ENCODE data around the gene NTN4. TPM values are rescaled to one million over a fixed set of nuclear protein-coding genes. Genes with fewer than 3 reads are reported as not detected.
A peak's percentile ranks its signal among the peaks of the same experiment; 100 is the strongest.

Gene NTN4
- total RNA-seq, 2 donors from 2014 or later, result 17.4 to 25.3 TPM

DNA sequence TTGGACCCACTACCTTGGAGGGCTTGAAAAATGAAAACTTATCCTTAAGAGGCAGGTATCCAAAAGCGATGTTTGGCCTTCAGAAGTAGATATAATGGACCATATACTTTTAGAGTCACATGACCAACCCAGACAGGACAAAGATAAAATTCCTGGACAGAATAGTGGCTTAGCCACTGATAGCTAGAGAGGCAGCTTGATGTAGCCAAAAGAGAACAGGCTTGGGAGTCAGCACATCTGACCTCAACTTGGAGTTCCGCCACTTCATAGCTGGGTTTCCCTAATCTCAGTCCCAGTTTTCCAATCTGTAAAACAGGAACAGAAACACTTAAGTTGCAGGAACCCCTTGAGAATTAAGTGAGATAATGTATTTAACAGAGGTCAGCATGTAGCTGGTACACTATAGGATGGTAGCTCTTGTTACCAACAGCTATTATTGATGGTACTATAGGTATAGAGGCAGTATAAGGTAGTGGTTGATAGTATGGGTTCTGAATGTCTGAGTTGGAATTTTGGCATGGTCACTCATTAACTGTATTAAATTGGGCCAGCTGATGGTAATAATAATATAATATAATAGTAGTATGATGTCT lies 176.1 kb downstream of the NTN4 start:
- DNase-seq (no peak), ATAC-seq (no peak)
- intact Hi-C loops (cut with DNase I, micrococcal nuclease), result no loop called here

DNA sequence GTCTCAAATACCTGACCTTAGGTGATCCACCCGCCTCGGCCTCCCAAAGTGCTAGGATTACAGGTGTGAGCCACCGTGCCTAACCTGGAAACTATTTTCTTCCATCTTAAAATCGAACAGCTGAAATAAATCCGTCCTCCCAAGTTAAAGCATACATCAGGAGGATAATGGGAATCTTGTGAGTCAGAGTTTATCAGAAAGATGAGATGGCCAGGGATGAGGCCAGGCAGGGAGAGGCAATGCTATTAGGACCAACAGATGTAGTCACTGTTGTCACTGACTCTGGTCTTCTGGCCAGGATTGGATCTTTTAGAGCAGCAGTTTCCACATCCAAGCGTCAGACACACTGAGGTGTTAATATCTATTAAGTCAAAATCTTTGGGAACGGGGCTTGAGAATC lies 177.5 kb downstream of the NTN4 start:
- no peak for ATAC-seq
- no peak for DNase-seq
- intact Hi-C loops (cut with DNase I, micrococcal nuclease), result no loop called here

DNA sequence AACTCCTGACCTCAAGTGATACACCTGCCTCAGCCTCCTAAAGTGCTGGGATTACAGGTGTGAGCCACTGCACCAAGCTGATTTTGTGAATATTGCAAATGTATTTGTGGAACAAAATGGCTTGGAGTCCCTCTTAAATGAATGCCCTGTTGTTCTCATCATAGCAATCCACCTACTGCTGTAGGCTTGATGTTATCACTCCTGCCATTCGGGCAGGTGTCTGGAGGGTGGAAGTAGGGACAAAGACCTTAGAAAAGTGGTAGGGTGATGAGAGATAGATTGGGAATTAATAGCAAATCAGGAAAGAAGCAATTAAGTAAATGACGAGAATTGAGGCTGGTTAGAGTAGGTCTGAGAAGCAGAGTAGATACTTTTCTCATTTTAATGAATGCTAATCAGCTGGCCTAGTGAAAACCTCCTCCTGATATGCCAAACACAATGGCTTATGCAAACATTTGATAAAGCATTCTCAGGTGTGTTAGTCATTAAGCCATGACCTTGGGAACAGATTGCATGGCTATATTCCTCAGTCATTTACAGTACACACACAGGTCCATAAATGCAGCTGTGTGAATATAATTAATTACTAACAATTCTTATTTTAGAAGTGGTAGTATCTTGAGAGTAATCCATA lies 178.8 kb downstream of the NTN4 start:
- intact Hi-C loops (cut with DNase I, micrococcal nuclease), result no loop called here
- ATAC-seq, result peak; percentile 75
- no peak for DNase-seq

DNA sequence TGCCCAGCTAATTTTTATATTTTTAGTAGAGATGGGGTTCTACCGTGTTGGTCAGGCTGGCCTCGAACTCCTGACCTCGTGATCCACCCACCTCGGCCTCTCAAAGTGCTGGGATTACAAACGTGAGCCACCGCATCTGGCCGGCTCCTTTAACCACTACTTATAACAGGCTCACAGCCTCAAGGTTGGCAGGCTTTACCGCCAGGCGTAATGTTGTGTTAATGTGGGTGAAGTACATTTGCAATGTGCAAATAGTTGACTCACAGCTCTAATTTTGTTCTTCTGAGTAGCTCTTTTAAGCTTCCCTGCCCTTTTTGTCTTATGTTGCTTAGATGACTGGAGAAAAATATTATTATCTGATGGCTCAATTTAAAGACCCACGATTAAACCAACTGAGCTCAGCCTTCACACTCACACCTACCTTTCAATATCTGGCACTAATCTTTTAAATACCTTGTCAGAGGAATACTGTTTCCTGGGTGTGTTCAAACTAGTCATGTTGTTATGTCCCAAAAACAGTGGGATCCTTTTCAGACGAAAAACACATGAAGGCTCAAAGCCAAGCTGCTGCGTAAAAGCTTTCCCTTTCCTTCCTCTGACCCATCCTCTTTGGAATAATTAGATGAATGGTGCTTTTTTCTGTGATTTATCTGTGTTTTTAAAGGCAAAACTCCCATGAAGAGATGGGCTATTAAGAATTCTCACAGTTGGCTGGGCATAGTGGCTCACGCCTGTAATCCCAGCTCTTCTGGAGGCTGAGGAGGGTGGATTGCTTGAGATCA lies 182.1 kb downstream of the NTN4 start:
- ATAC-seq (peak; percentile 75), DNase-seq (no peak)
- intact Hi-C loops (cut with DNase I, micrococcal nuclease), result no loop called here

Other genes with a start within 250 kb of the NTN4 start
- under 1 TPM in 1 of 2 donors, not detected in 1; 0.39 TPM for gene USP44, start 239.3 kb downstream of the NTN4 start, total RNA-seq
- gene SNRPF, start 68.2 kb upstream of the NTN4 start, total RNA-seq, result 10 to 100 TPM; 13.5 to 17.4 TPM
- gene CCDC38, start 151.8 kb upstream of the NTN4 start, total RNA-seq, result not detected
- gene AMDHD1, start 152.6 kb upstream of the NTN4 start, total RNA-seq, result under 1 TPM in 1 of 2 donors, not detected in 1; 0.47 TPM
- 1 to 10 TPM; 2.5 to 2.7 TPM for gene HAL, start 205.6 kb upstream of the NTN4 start, total RNA-seq
- 10 to 100 TPM; 55.3 to 59.1 TPM for gene LTA4H, start 244.8 kb upstream of the NTN4 start, total RNA-seq

All from left colon (tissue), 2 donors.